ENCODE measurements around the gene NGRN.

The NGRN gene

DNA sequence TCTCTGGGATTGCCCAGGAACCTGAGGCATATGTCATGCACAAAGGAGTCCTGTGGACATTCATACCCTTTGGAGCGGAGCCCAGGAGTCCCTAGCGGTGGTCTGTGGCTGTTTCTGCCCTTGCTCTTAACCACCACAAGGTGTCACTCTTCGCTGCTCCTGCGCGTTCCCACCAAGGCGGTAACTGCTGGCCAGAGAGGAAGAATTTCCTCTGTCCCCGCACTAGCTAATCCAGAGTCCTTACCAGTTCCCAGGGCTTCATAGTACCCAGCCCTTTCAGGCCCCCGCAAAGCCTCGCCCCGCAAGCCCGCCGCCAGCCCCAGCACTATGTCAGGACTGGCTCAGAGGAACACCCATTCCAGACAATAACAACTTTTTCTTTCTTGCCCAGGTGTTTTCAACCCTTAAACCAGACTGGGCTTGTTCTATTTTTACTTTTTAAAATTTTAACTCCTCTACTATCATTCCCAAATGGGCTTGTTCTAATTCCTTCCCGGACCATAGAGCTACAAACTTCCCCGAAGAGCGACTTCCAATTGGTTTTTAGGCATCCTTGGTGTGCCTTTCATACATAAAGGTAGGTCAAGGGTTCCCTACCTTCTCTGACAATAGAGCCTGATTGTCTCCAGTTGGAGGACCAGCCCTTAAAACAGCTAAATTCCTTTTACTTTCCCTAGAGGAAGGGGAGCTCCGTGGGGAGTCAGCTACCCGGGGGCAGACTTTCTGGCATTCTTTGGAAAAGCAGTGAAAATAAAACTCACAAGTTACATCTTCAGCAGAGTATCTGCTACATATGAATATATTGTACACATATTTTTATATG lies 54.8 kb downstream of the NGRN start:
- FAIRE-seq: no peak

DNA sequence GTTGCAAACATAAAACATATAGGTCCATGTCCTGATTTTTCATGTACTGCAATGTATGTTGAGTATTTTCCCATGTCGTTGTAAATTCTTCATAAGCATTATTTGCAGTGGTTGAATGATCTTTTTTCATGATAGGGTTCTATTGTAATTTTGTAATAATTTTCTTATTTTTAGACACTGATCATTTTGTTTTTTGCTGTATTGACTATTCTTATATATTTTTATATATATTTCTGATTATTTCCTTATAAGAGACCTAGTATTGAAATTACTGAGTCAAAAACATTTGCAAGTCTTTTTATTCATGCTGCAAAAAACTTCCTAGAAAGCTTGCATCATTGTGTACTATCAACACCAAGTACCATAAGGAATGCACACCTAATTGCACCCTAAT lies 55.4 kb downstream of the NGRN start:
- FAIRE-seq: no peak

Data from islet of Langerhans (tissue), 1 donor.